HFF-Myc (cell line): Measurements from ENCODE around the gene SAMD14.

Experiments
- DNase-seq: peaks from one replicate; pipeline ENCODE4 v3.0.0-alpha.2; 2011; ENCODE audit warnings: low read depth; ENCODE audit errors: extremely low read depth
- H3K4me3 ChIP-seq: replicated peaks from 2 replicates; pipeline ENCODE4 v1.5.1; 2011; ENCODE audit warnings: low read depth, mild to moderate bottlenecking, control low read depth, low read length
- CTCF ChIP-seq: IDR thresholded peaks from 2 replicates; pipeline ENCODE4 v1.5.1; 2012; ENCODE audit warnings: mild to moderate bottlenecking, low read depth, low read length, control low read depth; ENCODE audit errors: missing control alignments

SAMD14 gene

GRCh38 chr17:50122945-50123344, 7.0 kb downstream of the SAMD14 start:
- no peak overlapping the region for H3K4me3 ChIP-seq
- no peak for TF ChIP-seq CTCF
- no peak for DNase-seq

DNA sequence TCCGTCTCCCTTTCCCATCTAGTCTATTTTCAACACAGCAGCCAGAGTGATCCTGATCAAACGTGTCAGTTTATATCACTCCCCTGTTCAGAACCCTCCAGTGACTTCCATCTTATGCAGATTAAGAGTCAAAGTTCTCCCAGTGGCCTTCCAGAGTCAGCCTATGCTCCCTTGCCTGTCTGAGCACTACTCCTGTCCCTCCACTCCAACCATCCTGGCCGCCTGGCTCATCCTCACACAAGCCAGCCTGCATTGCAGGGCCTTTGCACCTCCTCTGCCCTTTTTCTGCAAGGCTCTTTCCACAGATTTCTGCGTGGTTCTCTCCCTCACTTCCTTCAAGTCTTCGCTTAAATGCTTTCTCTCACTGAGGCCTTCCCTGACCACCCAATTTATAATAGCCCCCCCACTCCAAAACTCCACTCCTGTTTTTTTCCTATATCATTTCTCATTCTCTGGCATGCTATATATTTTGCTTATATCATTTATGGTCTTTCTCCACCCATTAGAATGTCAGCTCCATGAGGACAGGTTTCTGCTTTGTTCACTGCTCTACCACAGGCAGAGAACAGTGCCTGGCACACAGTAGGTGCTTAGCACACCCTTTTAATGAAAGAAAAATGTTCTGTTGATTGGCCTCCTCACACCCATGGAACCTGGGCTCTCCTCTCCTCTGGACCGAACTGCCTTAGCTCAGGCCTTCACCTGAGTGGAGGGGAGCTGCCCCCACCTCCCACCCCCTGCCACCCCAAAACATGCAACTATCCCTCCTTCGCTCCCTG, 9.3 kb downstream of the SAMD14 start:
- H3K4me3 ChIP-seq: no peak overlapping the region
- no peak for DNase-seq
- no peak for TF ChIP-seq CTCF

GRCh38 chr17:50118828-50119218, 11.1 kb downstream of the SAMD14 start:
- TF ChIP-seq CTCF: no peak
- DNase-seq: no peak
- no peak overlapping the region for H3K4me3 ChIP-seq

DNA sequence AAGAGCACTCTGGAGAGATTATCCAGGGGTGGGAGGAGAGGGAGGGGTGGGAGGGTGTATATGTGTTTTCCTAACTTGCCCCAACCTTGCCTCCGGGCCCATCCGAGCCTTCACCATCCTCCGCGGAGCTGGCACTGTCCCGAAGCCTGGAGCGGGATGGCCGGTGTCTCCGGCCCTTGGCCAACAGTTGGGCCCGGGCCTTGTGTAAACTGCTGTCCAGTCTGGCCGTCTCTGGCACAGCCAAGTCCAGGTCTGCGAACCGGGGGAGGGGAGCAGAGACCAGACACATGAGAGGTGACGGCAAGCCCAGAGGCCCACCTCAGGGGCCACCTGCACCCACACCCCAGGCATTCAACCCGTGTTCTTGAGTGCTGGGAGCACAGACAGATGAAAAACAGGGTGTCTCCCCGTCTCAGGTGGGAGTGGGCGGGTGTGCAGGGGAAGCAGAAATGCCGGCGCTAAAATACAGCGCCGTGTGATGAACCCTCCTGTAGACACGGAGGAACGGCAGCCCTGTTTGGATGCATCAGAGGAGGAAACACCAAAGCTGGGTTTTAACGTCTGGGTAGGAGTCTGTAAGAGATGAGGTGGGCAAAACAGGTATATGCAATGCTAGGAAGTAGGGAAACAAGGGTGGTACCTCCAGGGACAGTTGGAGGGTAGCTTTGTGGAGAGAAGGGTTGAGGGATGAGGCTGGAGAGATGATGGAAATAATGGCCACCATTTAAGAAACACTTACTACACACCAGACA, 11.7 kb downstream of the SAMD14 start:
- H3K4me3 ChIP-seq: no peak overlapping the region
- no peak for DNase-seq
- no peak for TF ChIP-seq CTCF

DNA sequence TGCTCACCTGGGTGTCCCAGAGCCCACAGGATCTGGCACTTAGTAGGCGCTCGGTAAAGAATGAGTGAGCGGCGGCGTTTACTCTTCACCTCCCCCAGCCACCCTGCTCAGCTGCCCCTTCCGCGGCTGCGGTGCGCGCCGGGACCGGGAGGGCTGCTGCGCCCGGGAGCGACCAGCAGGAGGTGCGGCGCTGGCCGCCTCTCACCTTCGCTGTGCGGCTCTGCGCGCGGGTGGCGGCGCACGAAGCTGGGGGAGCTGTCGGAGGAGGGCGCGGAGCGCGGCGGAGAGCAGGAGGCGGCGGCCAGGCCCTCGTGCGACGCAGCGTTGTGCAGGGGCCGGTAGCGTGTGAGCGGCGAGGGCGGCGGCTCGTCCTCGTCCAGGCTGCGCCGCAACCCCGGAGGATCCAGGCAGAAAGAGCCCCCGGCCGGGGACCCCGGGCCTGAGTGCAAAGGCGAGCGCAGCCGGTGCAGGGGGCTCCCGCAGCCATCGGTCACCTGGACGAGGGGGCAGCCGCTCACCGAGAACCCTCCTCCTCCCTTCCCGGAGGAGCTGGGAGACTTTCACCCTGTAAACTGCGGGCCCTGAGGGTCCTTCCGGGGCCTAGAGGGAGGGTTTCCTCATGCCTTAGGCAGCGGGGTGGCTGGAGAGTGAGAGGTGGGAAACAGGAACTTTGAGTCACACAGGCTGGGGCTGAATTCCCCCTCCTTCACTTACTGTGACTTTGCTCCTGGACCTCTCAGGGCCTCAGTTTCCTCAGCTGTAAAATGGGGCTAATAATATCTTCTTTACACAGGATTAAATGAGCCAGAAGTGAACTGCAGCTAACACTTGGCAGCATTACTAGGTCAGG, 12.5 kb downstream of the SAMD14 start:
- no peak for DNase-seq
- peak; percentile 63 for TF ChIP-seq CTCF
- no peak overlapping the region for H3K4me3 ChIP-seq

DNA sequence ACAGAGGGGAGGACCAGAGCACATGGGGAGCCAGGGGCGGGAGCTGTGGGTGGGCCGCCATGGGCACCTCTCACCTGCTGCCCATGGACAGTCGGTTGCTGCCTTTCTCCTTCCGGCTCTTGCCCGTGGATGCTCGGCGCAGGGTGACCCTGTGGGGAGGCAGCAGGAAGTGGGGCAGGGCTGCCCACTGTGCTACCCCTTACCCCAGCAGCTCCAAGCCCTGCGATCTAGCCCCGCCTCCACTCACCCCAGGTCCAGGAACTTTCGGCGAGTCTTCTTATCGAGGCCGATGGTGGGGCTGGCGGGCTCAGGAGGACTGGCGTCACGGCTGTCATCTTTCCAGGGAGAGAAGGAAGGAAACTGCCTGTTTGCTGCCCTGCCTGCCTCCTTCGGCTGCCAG, 14.2 kb downstream of the SAMD14 start:
- TF ChIP-seq CTCF: no peak
- no peak overlapping the region for H3K4me3 ChIP-seq
- DNase-seq: no peak
